ENCODE results near the gene GRK2.

GRCh38 chr11:67242548-67242947 lies 23.7 kb upstream of the GRK2 start:
- TF ChIP-seq CTCF (conservative IDR thresholded peaks at IDR 0.05; ENCODE audit: low read depth, low read length) = no peak
- no peak for TF ChIP-seq EZH2 (IDR thresholded peaks at IDR 0.05; ENCODE audit: borderline replicate concordance, low read depth, low read length, poor library complexity, severe bottlenecking)

Measured in A673 (cell line).